GM12873 (cell line): ENCODE results near the gene BSN.

ENCODE experiments used
- CTCF ChIP-seq: IDR thresholded peaks from 2 replicates; pipeline ENCODE4 v1.5.1; 2012; ENCODE audit warnings: low read depth, mild to moderate bottlenecking, moderate library complexity, low read length, control low read depth; ENCODE audit not compliant: insufficient read depth; ENCODE audit errors: missing control alignments

Gene BSN

GRCh38 chr3:49616061-49616460, 61.8 kb downstream of the BSN start:
- no peak for TF ChIP-seq CTCF

- TF ChIP-seq CTCF = no peak
Observed at GRCh38 chr3:49616491-49616941, 62.2 kb downstream of the BSN start.

GRCh38 chr3:49617390-49618013, 63.2 kb downstream of the BSN start:
- TF ChIP-seq CTCF = no peak

- TF ChIP-seq CTCF = no peak
Observed at GRCh38 chr3:49618412-49618811, 64.1 kb downstream of the BSN start.

- TF ChIP-seq CTCF = no peak
Observed at GRCh38 chr3:49619649-49620048, 65.4 kb downstream of the BSN start.

GRCh38 chr3:49620728-49621127, 66.5 kb downstream of the BSN start:
- no peak for TF ChIP-seq CTCF

- TF ChIP-seq CTCF = no peak
Observed at GRCh38 chr3:49623071-49623470, 68.8 kb downstream of the BSN start.
